ENCODE results near the gene ARFGEF2. TPM values are rescaled to one million over a fixed set of nuclear protein-coding genes. Genes with fewer than 3 reads are reported as not detected.
A peak's percentile ranks its signal among the peaks of the same experiment; 100 is the strongest.
"Not testable (repeated sequence)": the region's sequence is repeated elsewhere in the genome, so short reads cannot be mapped to it uniquely, and the experiment has no call there.

Gene ARFGEF2
- total and polyA plus RNA-seq, 3 experiments from 2014 or later = 9.5 to 37.6 (median 36.6) TPM

DNA sequence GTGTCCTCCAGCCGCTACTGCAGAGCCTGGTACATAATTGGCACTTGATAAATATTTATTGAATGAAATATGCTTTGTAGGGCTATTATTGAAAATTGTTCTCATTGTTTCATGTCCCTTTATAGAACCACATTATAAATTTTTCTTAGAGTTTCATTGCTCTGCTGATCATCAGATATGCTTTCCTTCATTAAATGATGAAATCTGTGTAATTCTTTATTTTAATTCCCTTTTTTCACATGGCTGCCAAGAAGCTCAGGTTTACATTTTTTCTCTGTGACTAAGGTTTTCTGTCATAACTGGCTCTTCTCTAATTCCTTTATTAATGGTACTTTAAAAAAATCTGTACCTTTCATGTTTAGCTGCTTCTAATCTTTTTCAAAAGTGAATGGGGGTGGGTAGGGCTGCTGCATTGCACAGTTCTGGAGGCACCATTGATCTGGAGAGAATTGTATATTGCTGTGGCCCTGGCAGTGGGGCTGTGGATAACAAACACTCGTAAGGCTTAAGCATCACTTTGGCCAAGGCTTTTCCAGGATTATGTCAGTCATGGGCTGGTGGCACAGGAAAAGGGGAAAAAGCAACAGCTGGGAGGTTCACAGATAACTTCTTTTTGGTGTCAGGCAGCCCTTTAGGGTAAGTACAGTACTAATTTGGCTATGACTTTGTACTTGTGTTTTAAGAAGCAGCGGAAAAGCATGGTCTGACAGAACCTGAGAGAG, 43.8 kb downstream of the ARFGEF2 start:
- Mint-ChIP-seq H3K27ac (peak overlapping the region in 1 of 8 donors; percentile 41), H3K4me3 (no peak overlapping the region), H3K27me3 (no peaks in the 10 kb centered on the region), H3K9me3 (no peaks in the 10 kb centered on the region), H3K36me3 (peaks cover 4 to 68% (median 14%) of the 10 kb centered on the region in 3 donors), H3K4me1 (no peaks in the 10 kb centered on the region)
- no peaks in the 10 kb centered on the region for H3K27me3 ChIP-seq (ENCODE audit: insufficient read depth, low read length, poor library complexity, severe bottlenecking)
- ChIA-PET POLR2A (no interaction called here), CTCF (no interaction called here)
- no peaks in the 10 kb centered on the region for H3K9me3 ChIP-seq (ENCODE audit: low read length)
- no peaks in the 10 kb centered on the region for H3K4me1 ChIP-seq (ENCODE audit: insufficient read depth, low read length)
- no peak for DNase-seq
- peaks cover 24% of the 10 kb centered on the region for H3K36me3 ChIP-seq (ENCODE audit: insufficient read depth, low read length)
- no peak overlapping the region for H3K27ac ChIP-seq (ENCODE audit: low read depth, low read length)
- H3K4me3 ChIP-seq (ENCODE audit: low read length) = no peak overlapping the region

DNA sequence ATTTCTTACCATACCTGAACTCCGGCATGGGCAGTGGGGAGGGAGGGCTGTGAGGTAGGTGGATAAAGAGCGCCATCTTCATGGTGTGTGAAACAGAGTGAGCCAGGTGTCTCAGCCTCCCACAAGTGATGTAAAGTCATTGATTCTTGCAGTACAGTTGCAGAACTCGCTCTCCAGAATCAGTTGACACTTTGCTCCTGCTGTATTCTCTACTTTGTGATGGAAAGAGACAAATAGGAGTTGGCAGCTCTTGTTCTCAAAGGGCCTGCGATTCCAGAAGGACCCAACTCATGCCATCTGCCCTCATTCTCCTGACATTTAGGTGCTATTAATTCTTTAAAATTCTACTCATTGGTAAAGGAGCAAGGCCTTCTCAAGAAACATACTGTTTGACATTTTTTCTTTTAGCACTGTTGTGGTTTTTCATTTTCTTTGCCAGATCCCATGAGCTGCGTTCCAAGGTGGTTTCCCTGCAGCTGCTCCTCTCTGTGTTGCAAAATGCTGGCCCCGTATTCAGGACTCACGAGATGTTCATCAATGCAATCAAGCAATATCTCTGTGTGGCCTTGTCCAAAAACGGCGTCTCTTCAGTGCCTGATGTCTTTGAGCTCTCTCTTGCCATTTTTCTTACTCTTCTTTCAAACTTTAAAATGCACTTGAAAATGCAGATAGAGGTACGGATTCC, 49.3 kb downstream of the ARFGEF2 start:
- Mint-ChIP-seq H3K4me1 (no peaks in the 10 kb centered on the region), H3K27me3 (no peaks in the 10 kb centered on the region), H3K36me3 (peaks cover 2 to 80% (median 27%) of the 10 kb centered on the region in 3 donors), H3K9me3 (no peaks in the 10 kb centered on the region), H3K4me3 (no peak overlapping the region), H3K27ac (peak overlapping the region in 1 of 8 donors; percentile 31)
- ChIA-PET POLR2A (interaction anchor here (0.6 kb wide), 1 partner anchor 1165 kb away, joined by 4 read pairs; no protein-coding TSS in a partner anchor), CTCF (no interaction called here)
- Histone ChIP-seq H3K27ac (ENCODE audit: low read depth, low read length) (no peak overlapping the region), H3K9me3 (ENCODE audit: low read length) (no peaks in the 10 kb centered on the region), H3K4me1 (ENCODE audit: insufficient read depth, low read length) (no peaks in the 10 kb centered on the region), H3K4me3 (ENCODE audit: low read length) (no peak overlapping the region), H3K36me3 (ENCODE audit: insufficient read depth, low read length) (peaks cover 36% of the 10 kb centered on the region), H3K27me3 (ENCODE audit: insufficient read depth, low read length, poor library complexity, severe bottlenecking) (no peaks in the 10 kb centered on the region)
- DNase-seq = no peak

DNA sequence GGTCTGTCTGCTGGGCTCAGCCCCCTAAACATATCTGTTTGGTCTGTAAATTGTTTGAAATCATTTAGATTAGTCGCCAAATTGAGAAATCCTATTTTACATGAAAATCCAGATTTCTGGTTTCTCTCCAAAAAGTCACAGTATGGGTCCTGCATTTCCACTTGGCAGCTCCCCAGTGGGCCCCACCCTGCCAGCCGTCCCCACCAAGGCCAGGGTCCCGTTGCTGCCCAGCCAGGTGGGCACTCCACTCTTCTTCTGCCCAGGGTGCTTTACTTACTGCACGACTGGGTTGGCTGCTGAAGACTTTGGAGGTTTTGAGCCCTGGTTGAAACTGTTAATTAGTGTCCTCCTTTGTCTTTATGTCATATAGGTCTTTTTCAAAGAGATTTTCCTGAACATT, 50.4 kb downstream of the ARFGEF2 start:
- Mint-ChIP-seq H3K27me3 (no peaks in the 10 kb centered on the region), H3K27ac (no peak overlapping the region), H3K4me3 (no peak overlapping the region), H3K4me1 (no peaks in the 10 kb centered on the region), H3K9me3 (no peaks in the 10 kb centered on the region), H3K36me3 (peaks cover 4 to 80% (median 28%) of the 10 kb centered on the region in 3 donors)
- POLR2A ChIA-PET = no interaction called here
- no peak for DNase-seq
- no peak overlapping the region for H3K4me3 ChIP-seq (ENCODE audit: low read length)
- CTCF ChIA-PET = no interaction called here
- peaks cover 37% of the 10 kb centered on the region for H3K36me3 ChIP-seq (ENCODE audit: insufficient read depth, low read length)
- H3K4me1 ChIP-seq (ENCODE audit: insufficient read depth, low read length) = no peaks in the 10 kb centered on the region
- no peaks in the 10 kb centered on the region for H3K27me3 ChIP-seq (ENCODE audit: insufficient read depth, low read length, poor library complexity, severe bottlenecking)
- H3K27ac ChIP-seq (ENCODE audit: low read depth, low read length) = no peak overlapping the region
- no peaks in the 10 kb centered on the region for H3K9me3 ChIP-seq (ENCODE audit: low read length)

- Histone ChIP-seq H3K4me3 (ENCODE audit: low read length) (no peak overlapping the region), H3K36me3 (ENCODE audit: insufficient read depth, low read length) (peaks cover 37% of the 10 kb centered on the region), H3K4me1 (ENCODE audit: insufficient read depth, low read length) (no peaks in the 10 kb centered on the region), H3K27me3 (ENCODE audit: insufficient read depth, low read length, poor library complexity, severe bottlenecking) (no peaks in the 10 kb centered on the region), H3K9me3 (ENCODE audit: low read length) (no peaks in the 10 kb centered on the region), H3K27ac (ENCODE audit: low read depth, low read length) (no peak overlapping the region)
- Mint-ChIP-seq H3K4me3 (no peak overlapping the region), H3K27ac (no peak overlapping the region), H3K4me1 (no peaks in the 10 kb centered on the region), H3K27me3 (no peaks in the 10 kb centered on the region), H3K36me3 (peaks cover 7 to 80% (median 29%) of the 10 kb centered on the region in 3 donors), H3K9me3 (no peaks in the 10 kb centered on the region)
- POLR2A ChIA-PET = no interaction called here
- CTCF ChIA-PET = no interaction called here
- DNase-seq = no peak
Observed at GRCh38 chr20:48972816-48973215, 51.3 kb downstream of the ARFGEF2 start.

DNA sequence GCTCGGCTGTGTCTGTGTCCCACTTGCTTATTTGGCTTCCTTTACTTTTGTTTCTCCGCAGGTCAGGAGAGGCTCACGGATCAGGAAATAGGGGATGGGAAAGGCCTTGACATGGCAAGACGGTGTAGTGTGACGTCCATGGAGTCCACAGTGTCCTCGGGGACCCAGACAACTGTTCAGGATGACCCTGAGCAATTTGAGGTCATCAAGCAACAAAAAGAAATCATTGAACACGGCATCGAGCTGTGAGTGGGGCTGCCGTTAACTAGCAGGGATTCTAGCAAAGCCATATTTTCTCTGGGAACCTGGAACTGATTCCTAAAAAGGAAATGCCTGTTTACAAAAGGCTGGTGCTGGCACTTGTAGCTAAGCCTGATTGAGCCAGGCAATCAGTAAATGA, 54.4 kb downstream of the ARFGEF2 start:
- peak overlapping the region in 3 of 8 donors; percentile 6 to 75 (median 43) for H3K27ac Mint-ChIP-seq
- H3K27ac ChIP-seq (ENCODE audit: low read depth, low read length) = no peak overlapping the region
- no peaks in the 10 kb centered on the region for H3K27me3 Mint-ChIP-seq
- no peaks in the 10 kb centered on the region for H3K9me3 ChIP-seq (ENCODE audit: low read length)
- POLR2A ChIA-PET = no interaction called here
- peaks cover 7 to 87% (median 34%) of the 10 kb centered on the region in 3 donors for H3K36me3 Mint-ChIP-seq
- H3K4me1 Mint-ChIP-seq = peaks cover 0 to 16% (median 12%) of the 10 kb centered on the region in 3 donors
- no peaks in the 10 kb centered on the region for H3K27me3 ChIP-seq (ENCODE audit: insufficient read depth, low read length, poor library complexity, severe bottlenecking)
- no peak overlapping the region for H3K4me3 Mint-ChIP-seq
- H3K4me1 ChIP-seq (ENCODE audit: insufficient read depth, low read length) = no peaks in the 10 kb centered on the region
- CTCF ChIA-PET = no interaction called here
- no peak overlapping the region for H3K4me3 ChIP-seq (ENCODE audit: low read length)
- H3K36me3 ChIP-seq (ENCODE audit: insufficient read depth, low read length) = peaks cover 26% of the 10 kb centered on the region
- no peaks in the 10 kb centered on the region for H3K9me3 Mint-ChIP-seq
- DNase-seq = no peak

- H3K4me3 Mint-ChIP-seq; H3K9me3 ChIP-seq (ENCODE audit: low read length); H3K27me3 Mint-ChIP-seq; H3K4me3 ChIP-seq (ENCODE audit: low read length); H3K27ac ChIP-seq (ENCODE audit: low read depth, low read length); CTCF ChIA-PET; H3K27me3 ChIP-seq (ENCODE audit: insufficient read depth, low read length, poor library complexity, severe bottlenecking); H3K4me1 ChIP-seq (ENCODE audit: insufficient read depth, low read length); H3K9me3 Mint-ChIP-seq; DNase-seq; POLR2A ChIA-PET: not testable (repeated sequence)
- H3K4me1 Mint-ChIP-seq = peaks cover 0 to 16% (median 14%) of the 10 kb centered on the region in 3 donors
- H3K36me3 ChIP-seq (ENCODE audit: insufficient read depth, low read length) = peaks cover 21% of the 10 kb centered on the region
- H3K36me3 Mint-ChIP-seq = peaks cover 25 to 93% (median 39%) of the 10 kb centered on the region in 3 donors
- H3K27ac Mint-ChIP-seq = peak overlapping the region in 2 of 8 donors; percentile 56 to 77
Observed at GRCh38 chr20:48979980-48980379, 58.5 kb downstream of the ARFGEF2 start.

GRCh38 chr20:48983423-48984400, 62.2 kb downstream of the ARFGEF2 start:
- H3K4me1 Mint-ChIP-seq = peaks cover 0 to 12% (median 10%) of the 10 kb centered on the region in 3 donors
- H3K27ac ChIP-seq (ENCODE audit: low read depth, low read length) = no peak overlapping the region
- H3K9me3 ChIP-seq (ENCODE audit: low read length) = no peaks in the 10 kb centered on the region
- H3K36me3 ChIP-seq (ENCODE audit: insufficient read depth, low read length) = peaks cover 40% of the 10 kb centered on the region
- H3K27me3 Mint-ChIP-seq = no peaks in the 10 kb centered on the region
- H3K4me1 ChIP-seq (ENCODE audit: insufficient read depth, low read length) = no peaks in the 10 kb centered on the region
- CTCF ChIA-PET = no interaction called here
- no peak for DNase-seq
- peaks cover 28 to 92% (median 36%) of the 10 kb centered on the region in 3 donors for H3K36me3 Mint-ChIP-seq
- POLR2A ChIA-PET = no interaction called here
- peak overlapping the region in 2 of 8 donors; percentile 51 to 84 for H3K27ac Mint-ChIP-seq
- no peaks in the 10 kb centered on the region for H3K9me3 Mint-ChIP-seq
- H3K27me3 ChIP-seq (ENCODE audit: insufficient read depth, low read length, poor library complexity, severe bottlenecking) = no peaks in the 10 kb centered on the region
- no peak overlapping the region for H3K4me3 ChIP-seq (ENCODE audit: low read length)
- no peak overlapping the region for H3K4me3 Mint-ChIP-seq
